Measurements from ENCODE around the gene FUT7. TPM values are rescaled to one million over a fixed set of nuclear protein-coding genes. Genes with fewer than 3 reads are reported as not detected.

The FUT7 gene
- total RNA-seq, 6 donors from 2014 or later = 0.94 to 2.3 (median 2.0) TPM; not detected in 1

DNA sequence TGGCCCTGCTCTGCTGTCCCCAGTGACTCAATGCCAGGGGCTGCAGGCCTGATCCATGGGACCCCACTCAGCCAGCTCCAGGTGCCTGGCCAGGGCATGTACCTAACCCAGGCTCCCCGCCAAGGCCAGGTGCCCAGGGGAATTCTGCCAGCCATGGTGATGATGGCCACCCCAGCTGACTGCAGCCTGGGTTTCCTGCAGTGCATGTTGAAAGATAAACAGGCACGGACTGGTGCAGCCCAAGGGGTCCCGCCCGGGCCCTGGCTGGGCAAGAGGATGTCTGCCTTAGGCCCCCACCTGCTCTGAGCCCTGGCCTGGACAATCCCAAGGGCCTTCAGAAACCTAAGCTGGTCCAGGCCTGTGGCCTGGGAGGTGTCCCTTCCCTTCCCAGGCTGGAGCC lies 5.1 kb downstream of the FUT7 start:
- ATAC-seq (ENCODE audit: low FRiP score in 2 of 2) (no peak), DNase-seq (peak in 1 of 2 donors; percentile 56)
- H3K36me3 ChIP-seq = no peaks in the 10 kb centered on the region
- H3K9me3 ChIP-seq = no peaks in the 10 kb centered on the region
- H3K4me1 ChIP-seq = peaks cover 30 to 54% (median 41%) of the 10 kb centered on the region in 4 donors
- peak overlapping the region in 2 of 4 donors; percentile 53 to 54 for H3K4me3 ChIP-seq
- H3K27me3 ChIP-seq = no peaks in the 10 kb centered on the region
- 55% methylated on average over 3 of the region's 4 CpGs; no CpG with 5 or more reads in 1 of the 2 donors for WGBS, 2 donors
- no peak for TF ChIP-seq POLR2AphosphoS5 (IDR thresholded peaks at IDR 0.05)
- TF ChIP-seq POLR2A (IDR thresholded peaks at IDR 0.05) = no peak
- TF ChIP-seq, protein P1, sequence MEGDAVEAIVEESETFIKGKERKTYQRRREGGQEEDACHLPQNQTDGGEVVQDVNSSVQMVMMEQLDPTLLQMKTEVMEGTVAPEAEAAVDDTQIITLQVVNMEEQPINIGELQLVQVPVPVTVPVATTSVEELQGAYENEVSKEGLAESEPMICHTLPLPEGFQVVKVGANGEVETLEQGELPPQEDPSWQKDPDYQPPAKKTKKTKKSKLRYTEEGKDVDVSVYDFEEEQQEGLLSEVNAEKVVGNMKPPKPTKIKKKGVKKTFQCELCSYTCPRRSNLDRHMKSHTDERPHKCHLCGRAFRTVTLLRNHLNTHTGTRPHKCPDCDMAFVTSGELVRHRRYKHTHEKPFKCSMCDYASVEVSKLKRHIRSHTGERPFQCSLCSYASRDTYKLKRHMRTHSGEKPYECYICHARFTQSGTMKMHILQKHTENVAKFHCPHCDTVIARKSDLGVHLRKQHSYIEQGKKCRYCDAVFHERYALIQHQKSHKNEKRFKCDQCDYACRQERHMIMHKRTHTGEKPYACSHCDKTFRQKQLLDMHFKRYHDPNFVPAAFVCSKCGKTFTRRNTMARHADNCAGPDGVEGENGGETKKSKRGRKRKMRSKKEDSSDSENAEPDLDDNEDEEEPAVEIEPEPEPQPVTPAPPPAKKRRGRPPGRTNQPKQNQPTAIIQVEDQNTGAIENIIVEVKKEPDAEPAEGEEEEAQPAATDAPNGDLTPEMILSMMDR (IDR thresholded peaks at IDR 0.05) = no peak
- TF ChIP-seq EP300 (IDR thresholded peaks at IDR 0.05) = no peak
- peak overlapping the region in 2 of 4 donors; percentile 27 to 66 for H3K27ac ChIP-seq

DNA sequence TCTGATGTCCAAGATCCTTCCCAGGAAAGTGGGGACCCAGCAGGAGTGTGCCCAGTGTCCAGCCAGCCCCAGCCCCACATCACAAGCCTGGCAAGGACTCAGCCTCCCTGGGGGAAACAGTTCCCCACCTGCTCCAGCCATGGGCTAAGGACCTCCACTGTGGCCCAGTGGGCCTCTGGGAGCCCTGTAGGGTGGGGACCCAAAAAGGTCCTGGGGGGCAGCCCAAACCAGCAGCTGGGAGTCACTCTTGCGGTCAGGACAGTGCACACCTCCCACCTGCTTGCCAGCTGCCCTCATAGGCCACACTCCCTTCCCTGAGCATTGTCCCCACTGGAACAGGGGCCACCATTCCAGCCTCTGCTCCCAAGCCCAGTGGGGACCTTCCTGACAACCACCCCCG lies 5.5 kb downstream of the FUT7 start:
- Histone ChIP-seq H3K27ac (peak overlapping the region in 1 of 4 donors; percentile 27), H3K27me3 (no peaks in the 10 kb centered on the region), H3K4me1 (peaks cover 30 to 50% (median 37%) of the 10 kb centered on the region in 4 donors), H3K9me3 (no peaks in the 10 kb centered on the region), H3K36me3 (no peaks in the 10 kb centered on the region), H3K4me3 (no peak overlapping the region)
- ATAC-seq (ENCODE audit: low FRiP score in 2 of 2) (no peak), DNase-seq (peak in 1 of 2 donors; percentile 36)
- TF ChIP-seq POLR2A (IDR thresholded peaks at IDR 0.05) (no peak), EP300 (IDR thresholded peaks at IDR 0.05) (no peak), POLR2AphosphoS5 (IDR thresholded peaks at IDR 0.05) (no peak)
- TF ChIP-seq, protein P1 (IDR thresholded peaks at IDR 0.05) = no peak
- WGBS, 2 donors = 94% methylated on average over 2 of the region's 2 CpGs; no CpG with 5 or more reads in 1 of the 2 donors

DNA sequence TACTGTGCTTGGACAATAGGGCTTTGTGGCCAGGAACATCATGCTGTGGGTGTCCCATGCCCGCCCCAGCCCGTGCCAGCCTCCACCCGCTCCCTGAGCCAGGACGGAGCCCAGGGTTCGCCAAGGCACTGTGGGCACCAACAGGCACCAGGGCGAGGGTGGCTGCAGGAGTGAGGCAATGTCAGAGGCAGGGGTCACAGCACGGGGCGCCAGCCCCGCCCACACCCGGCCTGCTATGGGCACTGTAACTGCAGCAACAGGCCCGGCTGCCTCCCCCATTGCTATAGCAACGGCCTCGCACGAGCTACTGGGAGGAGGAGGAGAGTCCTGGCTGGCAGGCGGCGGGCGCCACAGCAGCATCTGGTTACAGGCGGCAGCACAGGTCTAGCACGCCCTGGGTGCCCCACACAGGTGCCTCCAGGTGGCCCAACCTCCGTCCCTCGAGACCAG lies 6.3 kb downstream of the FUT7 start:
- no peak overlapping the region for H3K27ac ChIP-seq
- peaks cover 25 to 42% (median 30%) of the 10 kb centered on the region in 4 donors for H3K4me1 ChIP-seq
- no peaks in the 10 kb centered on the region for H3K27me3 ChIP-seq
- H3K9me3 ChIP-seq = no peaks in the 10 kb centered on the region
- DNase-seq (peak in 1 of 2 donors; percentile 86), ATAC-seq (ENCODE audit: low FRiP score in 2 of 2) (no peak)
- H3K4me3 ChIP-seq = no peak overlapping the region
- TF ChIP-seq POLR2AphosphoS5 (IDR thresholded peaks at IDR 0.05) = no peak
- no peak for TF ChIP-seq POLR2A (IDR thresholded peaks at IDR 0.05)
- no peak for TF ChIP-seq EP300 (IDR thresholded peaks at IDR 0.05)
- TF ChIP-seq, protein P1 (IDR thresholded peaks at IDR 0.05) = no peak
- WGBS, 2 donors = 84% methylated on average over 18 of the region's 21 CpGs; no CpG with 5 or more reads in 1 of the 2 donors
- H3K36me3 ChIP-seq = peaks cover 0 to 7% (median 0%) of the 10 kb centered on the region in 4 donors

DNA sequence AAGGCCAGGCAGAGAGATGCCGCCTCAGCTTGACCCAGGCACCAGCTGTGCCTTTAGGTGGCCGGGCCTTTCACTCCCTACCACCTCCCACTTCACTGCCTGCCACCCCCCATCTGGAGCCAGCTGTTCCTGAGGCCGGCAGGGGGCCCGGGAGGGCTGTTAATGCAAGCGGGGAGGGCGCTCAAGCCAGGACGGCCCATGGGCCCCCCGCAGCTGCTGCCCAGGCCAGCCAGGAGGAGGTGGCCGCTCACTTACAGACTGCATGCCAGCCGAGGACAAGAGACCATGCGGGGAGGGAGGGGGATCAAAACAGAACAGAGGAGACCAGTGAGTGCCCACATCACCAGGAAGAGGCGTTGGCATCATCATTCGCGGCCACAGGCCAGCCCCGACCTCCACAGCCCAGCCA lies 8.3 kb downstream of the FUT7 start:
- H3K4me1 ChIP-seq = peaks cover 9 to 22% (median 14%) of the 10 kb centered on the region in 4 donors
- H3K27me3 ChIP-seq = no peaks in the 10 kb centered on the region
- peaks cover 0 to 8% (median 1%) of the 10 kb centered on the region in 4 donors for H3K36me3 ChIP-seq
- H3K4me3 ChIP-seq = no peak overlapping the region
- H3K9me3 ChIP-seq = no peaks in the 10 kb centered on the region
- peak in 1 of 2 donors; percentile 66 for DNase-seq
- no peak overlapping the region for H3K27ac ChIP-seq
- no peak for ATAC-seq (ENCODE audit: low FRiP score in 2 of 2)
- whole genome bisulfite sequencing, 2 donors = 79 to 88% methylated on average over 6 to 14 of the region's 15 CpGs
- TF ChIP-seq, protein P1 (IDR thresholded peaks at IDR 0.05) = no peak
- TF ChIP-seq POLR2A (IDR thresholded peaks at IDR 0.05) (no peak), POLR2AphosphoS5 (IDR thresholded peaks at IDR 0.05) (no peak), EP300 (IDR thresholded peaks at IDR 0.05) (no peak)

DNA sequence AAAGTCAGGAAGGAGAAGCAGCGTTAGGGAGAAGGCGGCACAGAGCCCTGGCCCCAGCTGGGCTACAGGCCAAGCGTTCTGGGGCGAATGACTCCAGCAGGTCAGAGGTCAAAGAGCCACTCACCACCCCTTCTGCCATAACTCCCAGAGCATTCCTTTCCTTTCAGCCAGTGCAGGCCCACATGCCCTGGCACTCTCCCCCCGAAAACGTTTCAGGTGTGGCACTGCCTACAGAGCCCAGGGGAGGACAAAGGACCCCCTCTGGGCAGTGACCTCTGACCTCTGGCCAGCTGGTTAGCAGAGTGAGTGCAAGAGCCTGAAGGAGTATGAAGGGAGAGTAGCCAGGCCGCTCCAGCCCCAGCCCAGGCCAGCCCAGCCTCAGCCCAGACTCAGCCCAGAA lies 8.7 kb downstream of the FUT7 start:
- WGBS, 2 donors = 76 to 80% methylated on average over 6 to 7 of the region's 7 CpGs
- no peak for DNase-seq
- Histone ChIP-seq H3K4me1 (peaks cover 6 to 18% (median 10%) of the 10 kb centered on the region in 4 donors), H3K9me3 (no peaks in the 10 kb centered on the region), H3K27me3 (no peaks in the 10 kb centered on the region), H3K36me3 (peaks cover 0 to 8% (median 2%) of the 10 kb centered on the region in 4 donors), H3K4me3 (no peak overlapping the region), H3K27ac (no peak overlapping the region)
- TF ChIP-seq, protein P1 (IDR thresholded peaks at IDR 0.05) = no peak
- no peak for TF ChIP-seq POLR2AphosphoS5 (IDR thresholded peaks at IDR 0.05)
- no peak for TF ChIP-seq EP300 (IDR thresholded peaks at IDR 0.05)
- TF ChIP-seq POLR2A (IDR thresholded peaks at IDR 0.05) = no peak
- no peak for ATAC-seq (ENCODE audit: low FRiP score in 2 of 2)
